AG04450 (cell line): Measurements from ENCODE around the gene ZP3. TPM values are rescaled to one million over a fixed set of nuclear protein-coding genes. Genes with fewer than 3 reads are reported as not detected.

Experiments
- CTCF ChIA-PET: fragments of 300-600, 350-600 bp; formaldehyde crosslinking; extraction: SDS; loops from one replicate; lab custom pipeline; 2022; ENCODE audit warnings: antibody characterized with exemption, inconsistent platforms; lab: Charles Lee
- POLR2A ChIA-PET: fragments of 350-600 bp; formaldehyde crosslinking; extraction: SDS; loops from one replicate; lab custom pipeline; 2021; ENCODE audit warnings: antibody characterized with exemption, inconsistent platforms; lab: Yijun Ruan, JAX
- DNase-seq: peaks from one replicate; pipeline ENCODE4 v3.0.0-alpha.2; 2011; ENCODE audit warnings: low read depth, low spot score
- H3K27ac ChIP-seq: one replicate; pipeline ENCODE4 v1.5.1; 2012; ENCODE audit warnings: low read depth, low read length, control low read depth
- H3K27me3 ChIP-seq: one replicate; pipeline ENCODE4 v1.6.0; 2012; ENCODE audit warnings: low read length; ENCODE audit not compliant: control insufficient read depth, insufficient read depth
- H3K4me3 ChIP-seq: 2 replicates; pipeline ENCODE4 v1.5.1; 2011; ENCODE audit warnings: mild to moderate bottlenecking, low read depth, low read length, control low read depth
- H3K9me3 ChIP-seq: 2 replicates; pipeline ENCODE4 v1.5.1; 2012; ENCODE audit warnings: low read length; ENCODE audit not compliant: control insufficient read depth, insufficient read depth
- CTCF ChIP-seq: IDR thresholded peaks from 2 replicates; pipeline ENCODE4 v1.5.1; 2011; ENCODE audit warnings: low read depth, low read length, control low read depth, inconsistent platforms
- polyA plus RNA-seq: library from polyadenylated mRNA; depleted of rRNA; stranded (reverse); fragments of >200 nt; gene quantifications from 2 replicates; pipeline ENCODE4 v1.2.3, GENCODE V29; 2011

ZP3 gene
- polyA plus RNA-seq, 1 experiment, result 0.63 TPM

GRCh38 chr7:76426246-76426645, 1.5 kb downstream of the ZP3 start:
- no peak overlapping the region for H3K4me3 ChIP-seq
- ChIA-PET POLR2A (no interaction called here), CTCF (no interaction called here)
- H3K9me3 ChIP-seq, result no peaks in the 10 kb centered on the region; the same call in 1 of the 2 replicates
- no peak for DNase-seq
- no peak for TF ChIP-seq CTCF
- H3K27ac ChIP-seq, result no peak overlapping the region
- H3K27me3 ChIP-seq, result no peaks in the 10 kb centered on the region

GRCh38 chr7:76427635-76428034, 2.9 kb downstream of the ZP3 start:
- Histone ChIP-seq H3K27ac (no peak overlapping the region), H3K9me3 (no peaks in the 10 kb centered on the region; the same call in 1 of the 2 replicates), H3K4me3 (no peak overlapping the region), H3K27me3 (no peaks in the 10 kb centered on the region)
- ChIA-PET POLR2A (no interaction called here), CTCF (interaction anchor here (0.6 kb wide), 1 partner anchor 87 kb away, joined by 3 read pairs; no protein-coding TSS in a partner anchor)
- DNase-seq, result no peak
- TF ChIP-seq CTCF, result no peak

- H3K9me3 ChIP-seq, result no peaks in the 10 kb centered on the region; the same call in 1 of the 2 replicates
- DNase-seq, result no peak
- TF ChIP-seq CTCF, result no peak
- CTCF ChIA-PET, result no interaction called here
- POLR2A ChIA-PET, result no interaction called here
- no peak overlapping the region for H3K27ac ChIP-seq
- no peak overlapping the region for H3K4me3 ChIP-seq
- no peaks in the 10 kb centered on the region for H3K27me3 ChIP-seq
Measured at GRCh38 chr7:76428149-76428823, 3.5 kb downstream of the ZP3 start.

- Histone ChIP-seq H3K27ac (no peak overlapping the region), H3K27me3 (no peaks in the 10 kb centered on the region), H3K9me3 (no peaks in the 10 kb centered on the region; the same call in 1 of the 2 replicates), H3K4me3 (no peak overlapping the region)
- ChIA-PET CTCF (no interaction called here), POLR2A (no interaction called here)
- no peak for DNase-seq
- no peak for TF ChIP-seq CTCF
Measured at GRCh38 chr7:76428868-76429805, 4.4 kb downstream of the ZP3 start.

- H3K4me3 ChIP-seq, result no peak overlapping the region
- ChIA-PET CTCF (no interaction called here), POLR2A (no interaction called here)
- H3K27me3 ChIP-seq, result no peaks in the 10 kb centered on the region
- no peak for DNase-seq
- no peak overlapping the region for H3K27ac ChIP-seq
- no peaks in the 10 kb centered on the region; the same call in 1 of the 2 replicates for H3K9me3 ChIP-seq
- no peak for TF ChIP-seq CTCF
Measured at GRCh38 chr7:76430211-76430610, 5.5 kb downstream of the ZP3 start.
